Heart left ventricle (tissue), 16 donors: Measurements from ENCODE around the gene TRPC4. TPM values are rescaled to one million over a fixed set of nuclear protein-coding genes. Genes with fewer than 3 reads are reported as not detected.

Source experiments
- ATAC-seq, 4 donors: fragments of 200-7000 bp; cut with Tn5 transposase; one replicate each; pipeline ENCODE4 v1.9.1; 2020 to 2022; ENCODE audit warnings: moderate library complexity in 4 of 4, mild to moderate bottlenecking in 3 of 4, moderate number of reproducible peaks in 1 of 4
- DNase-seq, 5 donors: peaks; one replicate each; pipeline ENCODE4 v3.0.0-alpha.2; 2020
- H3K27ac ChIP-seq, 12 donors: fragments of 200-600 bp; sonication (generic) in 4 of 12; one replicate each; pipeline versions ENCODE4 v1.5.0 to v1.8.0; 2016 to 2022; ENCODE audit warnings: mild to moderate bottlenecking in 2 of 12
- H3K27me3 ChIP-seq, 9 donors: fragments of 200-600 bp; sonication (generic) in 2 of 9; one replicate each; pipeline versions ENCODE4 v1.5.1 to v1.8.0; 2016 to 2022; ENCODE audit warnings: mild to moderate bottlenecking in 3 of 9
- H3K36me3 ChIP-seq, 9 donors: fragments of 200-600 bp; sonication (generic) in 2 of 9; one replicate each; pipeline versions ENCODE4 v1.5.0 to v1.8.0; 2018 to 2022; ENCODE audit warnings: mild to moderate bottlenecking in 2 of 9
- H3K4me1 ChIP-seq, 12 donors: fragments of 200-600 bp; sonication (generic) in 4 of 12; one replicate each; pipeline versions ENCODE4 v1.5.0 to v1.8.0; 2016 to 2022; ENCODE audit warnings: mild to moderate bottlenecking in 3 of 12
- H3K4me3 ChIP-seq, 12 donors: fragments of 200-600 bp; sonication (generic) in 4 of 12; one replicate each; pipeline versions ENCODE4 v1.5.0 to v1.8.0; 2017 to 2022; ENCODE audit warnings: mild to moderate bottlenecking in 9 of 12, moderate library complexity in 4 of 12
- H3K9me3 ChIP-seq, 12 donors: fragments of 200-600 bp; sonication (generic) in 4 of 12; one replicate each; pipeline versions ENCODE4 v1.5.0 to v1.8.0; 2016 to 2022; ENCODE audit warnings: mild to moderate bottlenecking in 1 of 12
- POLR2A ChIP-seq, 2 donors: fragments of 450-650 bp; IDR thresholded peaks; one replicate each; pipeline ENCODE4 v1.6.1; 2017; ENCODE audit warnings: antibody characterized with exemption in 2 of 2, mild to moderate bottlenecking in 2 of 2, moderate library complexity in 2 of 2
- WGBS, 4 donors: extraction: QIAGEN DNeasy Blood & Tissue Kit in 2 of 4; methylation state at CpG; one replicate each; pipeline versions ENCODE4 v1.1.5 to v1.1.7; 2013 to 2018; 5-methylcytosine and 5-hydroxymethylcytosine counted together
- intact Hi-C, 10 donors: fragments of 100-400 bp; cut with DNase I; formaldehyde crosslinking; loops; one replicate each; pipeline versions ENCODE4 v1.11.1 to v1.14.2; 2022
- polyA plus RNA-seq, 2 donors: library from polyadenylated mRNA; stranded (reverse); fragments of 200-250 nt; gene quantifications; one replicate each; pipeline ENCODE4 v1.2.3, GENCODE V29; 2013
- total RNA-seq, 9 donors: library from RNA; depleted of rRNA in 2 of 9; stranded (reverse); fragments of >200 nt in 2 of 9; fragmentation: NEBNext Ultra II Directional in 3 of 9; extraction: Animal tissue kit (Norgen Biotek cat#: 25700) in 3 of 9; gene quantifications; one replicate each; pipeline versions ENCODE4 v1.1.0 to v1.2.4, GENCODE V29; 2016 to 2023
- TF ChIP-seq, protein P1 (sequence below), 12 donors: fragments of 200-600 bp; sonication (generic) in 4 of 12; IDR thresholded peaks; one replicate each; pipeline versions ENCODE4 v1.5.0 to v1.8.0; 2018 to 2022; ENCODE audit warnings: antibody characterized with exemption in 12 of 12, mild to moderate bottlenecking in 5 of 12
- donor health status: ischemic (EF 13 %, LVEDD 7.1; RV severe dilation, severe dysfunction).
- donor health status: healthy with polysubstance abuse.
- donor health status: DM: no; HTN: yes; CAD: no.
- donor health status: DM: no; HTN: no; CAD: no.
- donor health status: ischemic (EF 25% LVEDD 6.9; RV normal size, moderate dysfunction).
- donor health status: ischemic (EF 25% LVEDD 5.7; RV mildly dilated, moderate dysfunction).
- donor health status: healthy.
- donor health status: DM: yes; HTN: yes; CAD: no.
- donor health status: ischemic (EF 35%, LVEDD 5.7; RV mildly dilated, moderate dysfunction).
- donor health status: nonischemic (EF 11% LVEDD 7.7; RV severe dilation, severe dysfunction).
- donor health status: DM: yes; HTN: yes; CAD: no.
- donor health status: PGD.
- donor health status: ischemic (EF 29% LVEDD 5.4; RV normal size, mild dysfunction).
- donor health status: nonischemic (EF 23%, LVEDD 6.1; RV moderate dilation, normal function).

The TRPC4 gene
- total and polyA plus RNA-seq, 11 donors = 0.25 to 2.5 (median 0.79) TPM

DNA sequence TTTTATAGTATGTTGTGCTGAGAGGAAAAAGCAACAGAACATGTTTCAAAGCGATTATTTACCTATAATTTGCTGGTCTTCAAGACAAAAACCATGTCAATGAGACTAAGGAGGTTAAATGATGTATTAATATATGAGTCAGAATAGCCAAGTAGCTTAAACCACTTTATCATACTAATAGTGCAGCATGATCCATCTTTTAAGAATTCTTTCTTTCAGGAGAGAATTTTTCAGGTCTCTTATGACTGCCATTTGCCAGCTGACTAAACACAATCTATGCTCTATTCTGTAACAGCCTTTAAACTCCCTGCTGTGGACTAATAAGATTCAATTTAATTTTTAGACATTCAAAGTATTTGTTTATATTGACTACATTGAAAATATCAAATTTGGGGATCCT lies 93.7 kb downstream of the TRPC4 start:
- Histone ChIP-seq H3K36me3 (no peaks in the 10 kb centered on the region), H3K4me3 (no peak overlapping the region), H3K27me3 (no peaks in the 10 kb centered on the region), H3K27ac (no peak overlapping the region), H3K4me1 (no peaks in the 10 kb centered on the region), H3K9me3 (no peaks in the 10 kb centered on the region)
- ATAC-seq (no peak), DNase-seq (no peak)
- TF ChIP-seq, protein P1, sequence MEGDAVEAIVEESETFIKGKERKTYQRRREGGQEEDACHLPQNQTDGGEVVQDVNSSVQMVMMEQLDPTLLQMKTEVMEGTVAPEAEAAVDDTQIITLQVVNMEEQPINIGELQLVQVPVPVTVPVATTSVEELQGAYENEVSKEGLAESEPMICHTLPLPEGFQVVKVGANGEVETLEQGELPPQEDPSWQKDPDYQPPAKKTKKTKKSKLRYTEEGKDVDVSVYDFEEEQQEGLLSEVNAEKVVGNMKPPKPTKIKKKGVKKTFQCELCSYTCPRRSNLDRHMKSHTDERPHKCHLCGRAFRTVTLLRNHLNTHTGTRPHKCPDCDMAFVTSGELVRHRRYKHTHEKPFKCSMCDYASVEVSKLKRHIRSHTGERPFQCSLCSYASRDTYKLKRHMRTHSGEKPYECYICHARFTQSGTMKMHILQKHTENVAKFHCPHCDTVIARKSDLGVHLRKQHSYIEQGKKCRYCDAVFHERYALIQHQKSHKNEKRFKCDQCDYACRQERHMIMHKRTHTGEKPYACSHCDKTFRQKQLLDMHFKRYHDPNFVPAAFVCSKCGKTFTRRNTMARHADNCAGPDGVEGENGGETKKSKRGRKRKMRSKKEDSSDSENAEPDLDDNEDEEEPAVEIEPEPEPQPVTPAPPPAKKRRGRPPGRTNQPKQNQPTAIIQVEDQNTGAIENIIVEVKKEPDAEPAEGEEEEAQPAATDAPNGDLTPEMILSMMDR (IDR thresholded peaks at IDR 0.05) = no peak
- TF ChIP-seq POLR2A (IDR thresholded peaks at IDR 0.05) = no peak
- 82 to 88% (median 85%) methylated on average over 1 of the region's 1 CpG for WGBS, 4 donors
- intact Hi-C loops = no loop called here

DNA sequence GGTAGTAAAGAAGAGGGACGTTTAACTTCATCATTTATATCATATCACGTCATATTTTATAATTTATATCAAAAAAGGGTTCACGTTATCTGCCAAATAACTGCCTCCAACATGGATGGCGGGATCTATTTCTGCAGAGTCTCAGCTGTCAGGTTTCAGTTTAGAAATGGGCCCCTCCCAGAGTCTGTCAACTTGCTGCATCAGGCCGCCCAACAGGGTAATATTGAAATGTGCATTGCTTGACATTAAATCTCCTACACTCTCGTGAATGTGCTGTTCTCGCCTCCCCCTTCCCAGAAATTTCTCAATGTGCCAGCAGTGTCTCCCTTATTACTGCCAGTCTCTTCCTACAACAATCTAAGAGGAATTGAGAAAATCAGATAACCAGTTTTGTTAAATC lies 96.9 kb downstream of the TRPC4 start:
- intact Hi-C loops = no loop called here
- TF ChIP-seq, protein P1 (IDR thresholded peaks at IDR 0.05) = no peak
- TF ChIP-seq POLR2A (IDR thresholded peaks at IDR 0.05) = no peak
- H3K36me3 ChIP-seq = no peaks in the 10 kb centered on the region
- no peaks in the 10 kb centered on the region for H3K27me3 ChIP-seq
- WGBS, 4 donors = 81 to 88% (median 85%) methylated on average over 7 of the region's 7 CpGs
- H3K4me1 ChIP-seq = no peaks in the 10 kb centered on the region
- no peak for DNase-seq
- H3K9me3 ChIP-seq = no peaks in the 10 kb centered on the region
- no peak for ATAC-seq
- H3K4me3 ChIP-seq = no peak overlapping the region
- no peak overlapping the region for H3K27ac ChIP-seq

DNA sequence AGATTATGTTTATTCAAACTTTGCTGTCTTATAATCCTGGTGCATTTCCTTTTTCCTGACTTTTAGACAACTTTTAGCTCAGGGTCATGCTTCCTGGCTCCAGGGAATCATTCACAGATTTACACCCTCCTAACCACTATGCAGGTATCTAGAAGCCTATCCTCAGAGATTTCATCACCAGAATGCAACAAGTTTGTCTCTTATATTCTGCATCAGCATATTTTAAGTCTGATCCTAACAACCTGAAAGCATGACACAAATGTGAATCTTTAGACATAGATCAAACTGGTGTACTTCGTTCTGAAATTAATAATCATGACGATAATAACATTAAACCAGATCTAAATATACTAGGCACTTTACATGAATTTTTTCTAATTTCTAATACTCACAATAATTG lies 100.0 kb downstream of the TRPC4 start:
- H3K4me3 ChIP-seq = no peak overlapping the region
- H3K27me3 ChIP-seq = no peaks in the 10 kb centered on the region
- TF ChIP-seq, protein P1 (IDR thresholded peaks at IDR 0.05) = no peak
- TF ChIP-seq POLR2A (IDR thresholded peaks at IDR 0.05) = no peak
- ATAC-seq (no peak), DNase-seq (no peak)
- H3K27ac ChIP-seq = no peak overlapping the region
- no peaks in the 10 kb centered on the region for H3K9me3 ChIP-seq
- H3K36me3 ChIP-seq = no peaks in the 10 kb centered on the region
- intact Hi-C loops = no loop called here
- no peaks in the 10 kb centered on the region for H3K4me1 ChIP-seq
- 89 to 93% (median 91%) methylated on average over 2 of the region's 2 CpGs for WGBS, 4 donors

DNA sequence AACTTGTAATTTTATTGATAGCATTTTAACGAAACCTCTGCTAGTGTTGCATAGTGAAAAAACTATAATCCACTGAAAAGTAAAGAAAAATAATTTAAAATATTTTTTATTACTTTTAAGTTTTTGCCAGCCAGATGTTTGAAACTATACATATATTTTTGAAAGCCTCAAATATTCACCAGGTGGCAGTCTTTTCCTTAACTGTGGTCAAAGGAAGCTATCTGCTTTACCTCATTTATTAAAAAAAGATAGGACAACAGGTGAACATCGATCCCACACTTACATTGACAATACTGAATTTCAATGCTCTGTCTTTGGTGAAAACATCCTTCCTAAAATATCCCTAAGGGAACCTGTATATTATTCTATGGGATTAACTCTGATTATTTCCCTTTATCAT lies 100.5 kb downstream of the TRPC4 start:
- intact Hi-C loops = no loop called here
- WGBS, 4 donors = 62 to 78% (median 68%) methylated on average over 2 of the region's 2 CpGs
- H3K4me3 ChIP-seq = no peak overlapping the region

More for the DNA sequence above, 100.5 kb downstream of the TRPC4 start:
- ATAC-seq (no peak), DNase-seq (no peak)
- Histone ChIP-seq H3K36me3 (no peaks in the 10 kb centered on the region), H3K27me3 (no peaks in the 10 kb centered on the region), H3K9me3 (no peaks in the 10 kb centered on the region), H3K4me1 (no peaks in the 10 kb centered on the region), H3K27ac (no peak overlapping the region)
- no peak for TF ChIP-seq POLR2A (IDR thresholded peaks at IDR 0.05)
- TF ChIP-seq, protein P1 (IDR thresholded peaks at IDR 0.05) = peak in 6 of 12 donors; percentile 8 to 21 (median 16)
